ENCODE data around the gene PCF11.
"Not testable (repeated sequence)": the region's sequence is repeated elsewhere in the genome, so short reads cannot be mapped to it uniquely, and the experiment has no call there.

The PCF11 gene

GRCh38 chr11:83195143-83195466 is 38.2 kb downstream of the PCF11 start:
- peak; percentile 13 for DNase-seq (ENCODE audit: low spot score)
- TF ChIP-seq, protein P1, sequence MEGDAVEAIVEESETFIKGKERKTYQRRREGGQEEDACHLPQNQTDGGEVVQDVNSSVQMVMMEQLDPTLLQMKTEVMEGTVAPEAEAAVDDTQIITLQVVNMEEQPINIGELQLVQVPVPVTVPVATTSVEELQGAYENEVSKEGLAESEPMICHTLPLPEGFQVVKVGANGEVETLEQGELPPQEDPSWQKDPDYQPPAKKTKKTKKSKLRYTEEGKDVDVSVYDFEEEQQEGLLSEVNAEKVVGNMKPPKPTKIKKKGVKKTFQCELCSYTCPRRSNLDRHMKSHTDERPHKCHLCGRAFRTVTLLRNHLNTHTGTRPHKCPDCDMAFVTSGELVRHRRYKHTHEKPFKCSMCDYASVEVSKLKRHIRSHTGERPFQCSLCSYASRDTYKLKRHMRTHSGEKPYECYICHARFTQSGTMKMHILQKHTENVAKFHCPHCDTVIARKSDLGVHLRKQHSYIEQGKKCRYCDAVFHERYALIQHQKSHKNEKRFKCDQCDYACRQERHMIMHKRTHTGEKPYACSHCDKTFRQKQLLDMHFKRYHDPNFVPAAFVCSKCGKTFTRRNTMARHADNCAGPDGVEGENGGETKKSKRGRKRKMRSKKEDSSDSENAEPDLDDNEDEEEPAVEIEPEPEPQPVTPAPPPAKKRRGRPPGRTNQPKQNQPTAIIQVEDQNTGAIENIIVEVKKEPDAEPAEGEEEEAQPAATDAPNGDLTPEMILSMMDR (IDR thresholded peaks at IDR 0.05; ENCODE audit: borderline replicate concordance, control extremely low read depth, extremely low read depth, insufficient read depth, missing control alignments): no peak
- in situ Hi-C loops (cut with MboI; ENCODE audit: low sequenced_read_pairs, unreplicated experiment): no loop called here

GRCh38 chr11:83195649-83196048 is 38.7 kb downstream of the PCF11 start:
- in situ Hi-C loops (cut with MboI; ENCODE audit: low sequenced_read_pairs, unreplicated experiment): no loop called here
- TF ChIP-seq, protein P1 (IDR thresholded peaks at IDR 0.05; ENCODE audit: borderline replicate concordance, control extremely low read depth, extremely low read depth, insufficient read depth, missing control alignments): no peak
- DNase-seq (ENCODE audit: low spot score): no peak

GRCh38 chr11:83200035-83200434 is 43.1 kb downstream of the PCF11 start:
- in situ Hi-C loops (cut with MboI; ENCODE audit: low sequenced_read_pairs, unreplicated experiment): no loop called here

DNA sequence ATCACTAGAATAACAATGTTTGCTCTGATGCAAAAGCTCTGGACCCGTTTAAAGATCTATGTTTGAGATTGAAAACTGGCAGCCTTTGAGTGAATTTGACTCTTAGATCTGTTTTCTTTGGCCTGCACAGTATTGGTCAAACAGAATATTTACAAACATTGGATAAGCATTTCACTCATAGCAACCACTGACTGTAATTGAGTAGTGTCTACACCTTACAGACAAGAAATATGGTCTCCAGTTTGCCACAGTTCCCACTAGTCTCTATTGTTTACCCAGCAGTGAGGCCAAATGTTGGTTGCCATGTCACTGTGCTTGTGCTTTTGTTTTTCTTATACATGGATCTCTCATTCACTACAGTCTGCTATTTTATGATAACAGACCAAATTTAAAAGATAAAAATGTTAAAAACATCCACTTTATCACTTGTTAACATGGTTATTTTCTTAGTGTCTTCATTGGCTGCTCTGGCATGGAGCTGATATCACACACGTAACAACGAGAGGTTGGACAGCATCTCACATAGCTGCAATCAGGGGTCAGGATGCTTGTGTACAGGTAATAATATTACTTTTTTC is 48.8 kb downstream of the PCF11 start:
- TF ChIP-seq, protein P1 (IDR thresholded peaks at IDR 0.05; ENCODE audit: borderline replicate concordance, control extremely low read depth, extremely low read depth, insufficient read depth, missing control alignments): no peak
- in situ Hi-C loops (cut with MboI; ENCODE audit: low sequenced_read_pairs, unreplicated experiment): no loop called here
- DNase-seq (ENCODE audit: low spot score): no peak

More at GRCh38 chr11:83200035-83200434, 43.1 kb downstream of the PCF11 start:
- no peak for DNase-seq (ENCODE audit: low spot score)
- TF ChIP-seq, protein P1 (IDR thresholded peaks at IDR 0.05; ENCODE audit: borderline replicate concordance, control extremely low read depth, extremely low read depth, insufficient read depth, missing control alignments): no peak

DNA sequence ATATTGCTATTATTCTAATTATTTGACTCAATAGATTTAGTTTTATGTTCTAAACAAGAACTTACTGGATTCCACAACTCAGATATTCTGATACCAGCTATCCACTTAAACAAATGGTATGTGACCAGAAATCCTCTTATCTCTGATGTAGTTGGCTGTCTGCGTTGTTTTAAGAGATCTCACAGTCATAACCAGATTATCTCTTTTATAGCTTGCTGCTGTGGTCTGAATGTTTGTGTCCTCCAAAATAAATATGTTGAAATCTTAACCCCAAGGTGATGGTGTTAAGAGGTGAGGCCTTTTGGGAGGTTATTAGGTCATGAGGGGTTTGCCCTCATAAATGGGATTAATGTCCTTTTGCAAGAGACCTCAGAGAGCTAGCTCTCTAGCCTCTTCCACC is 49.3 kb downstream of the PCF11 start:
- TF ChIP-seq, protein P1 (IDR thresholded peaks at IDR 0.05; ENCODE audit: borderline replicate concordance, control extremely low read depth, extremely low read depth, insufficient read depth, missing control alignments): no peak
- no peak for DNase-seq (ENCODE audit: low spot score)

DNA sequence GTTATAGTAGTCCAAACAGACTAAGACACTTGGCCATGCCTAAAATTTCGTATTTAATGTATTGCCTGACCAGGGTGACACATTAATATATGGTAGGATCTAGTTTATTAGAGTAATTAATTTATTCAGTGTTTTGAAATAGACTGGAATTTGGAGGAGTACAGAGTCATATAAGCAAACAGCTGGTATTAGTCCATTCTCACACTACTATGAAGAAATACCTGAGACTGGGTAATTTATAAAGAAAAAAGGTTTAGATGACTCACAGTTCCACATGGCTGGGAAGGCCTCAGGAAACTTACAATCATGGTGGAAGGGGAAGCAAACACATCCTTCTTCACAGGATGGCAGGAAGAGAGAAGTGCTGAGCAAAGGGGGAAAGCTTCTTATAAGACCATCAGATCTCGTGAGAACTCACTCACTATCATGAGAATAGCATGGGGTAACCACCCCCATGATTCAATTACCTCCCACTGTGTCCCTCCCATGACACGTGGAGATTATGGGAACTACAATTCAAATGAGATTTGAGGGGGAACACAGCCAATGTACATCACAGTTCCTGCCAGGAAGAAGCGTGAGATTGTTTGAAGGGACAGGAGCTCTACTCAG is 49.9 kb downstream of the PCF11 start:
- DNase-seq (ENCODE audit: low spot score); in situ Hi-C loops (cut with MboI; ENCODE audit: low sequenced_read_pairs, unreplicated experiment): not testable (repeated sequence)

More for the DNA sequence above, 49.3 kb downstream of the PCF11 start:
- in situ Hi-C loops (cut with MboI; ENCODE audit: low sequenced_read_pairs, unreplicated experiment): no loop called here

DNA sequence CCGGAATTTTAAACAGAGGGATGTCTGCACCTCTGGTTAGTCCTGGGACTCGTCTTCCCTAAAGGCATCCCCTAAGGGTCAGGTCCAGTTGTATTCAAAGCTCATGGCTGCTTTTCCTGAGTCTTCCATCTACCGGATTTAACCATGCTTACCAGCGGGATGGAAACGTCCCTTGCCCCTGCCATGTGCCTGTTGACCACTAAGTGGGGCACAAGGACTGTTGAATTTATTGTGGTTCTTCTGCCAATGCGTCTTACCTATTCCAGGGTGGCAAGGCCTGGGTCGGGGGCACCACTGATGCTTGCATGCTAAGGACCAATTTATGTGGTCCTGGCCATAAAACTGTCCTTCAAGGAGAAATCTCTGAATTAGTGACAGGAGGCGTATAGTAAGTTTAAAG is 62.2 kb downstream of the PCF11 start:
- in situ Hi-C loops (cut with MboI; ENCODE audit: low sequenced_read_pairs, unreplicated experiment): no loop called here
- TF ChIP-seq, protein P1 (IDR thresholded peaks at IDR 0.05; ENCODE audit: borderline replicate concordance, control extremely low read depth, extremely low read depth, insufficient read depth, missing control alignments): no peak
- DNase-seq (ENCODE audit: low spot score): no peak

Data from GM13976 (cell line).